ENCODE measurements around the gene ERBB4. TPM values are rescaled to one million over a fixed set of nuclear protein-coding genes. Genes with fewer than 3 reads are reported as not detected.

ERBB4 gene
- polyA plus RNA-seq, 1 experiment, result not detected

DNA sequence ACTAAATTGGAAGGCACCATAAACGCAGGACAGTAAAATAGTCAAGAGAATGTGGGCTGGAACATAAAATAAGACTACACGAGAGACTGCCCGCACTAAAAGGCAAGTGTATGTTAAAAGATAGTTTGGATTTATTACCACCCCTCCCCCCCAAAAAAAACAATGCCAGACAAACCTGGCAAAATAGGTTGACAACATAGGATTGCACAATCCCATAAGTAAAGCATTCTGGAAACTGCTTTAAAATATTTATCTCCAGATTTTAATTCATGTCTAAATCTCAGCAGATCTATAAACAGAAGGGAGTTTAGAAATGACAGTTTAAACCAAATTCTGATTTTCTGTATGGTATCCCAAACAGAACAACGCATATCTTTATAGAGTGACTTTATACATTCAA is 455.1 kb downstream of the ERBB4 start:
- ChIA-PET POLR2A (no interaction called here), CTCF (no interaction called here)
- Histone ChIP-seq H3K9me3 (ENCODE audit: control insufficient read depth, insufficient read depth, low read length) (no peaks in the 10 kb centered on the region), H3K4me3 (ENCODE audit: low read depth, low read length) (no peak overlapping the region), H3K27me3 (ENCODE audit: control insufficient read depth, insufficient read depth, low read length) (no peaks in the 10 kb centered on the region), H3K27ac (ENCODE audit: low read depth, low read length) (no peak overlapping the region)
- DNase-seq (ENCODE audit: low read depth, low spot score), result no peak
- TF ChIP-seq, protein P1, sequence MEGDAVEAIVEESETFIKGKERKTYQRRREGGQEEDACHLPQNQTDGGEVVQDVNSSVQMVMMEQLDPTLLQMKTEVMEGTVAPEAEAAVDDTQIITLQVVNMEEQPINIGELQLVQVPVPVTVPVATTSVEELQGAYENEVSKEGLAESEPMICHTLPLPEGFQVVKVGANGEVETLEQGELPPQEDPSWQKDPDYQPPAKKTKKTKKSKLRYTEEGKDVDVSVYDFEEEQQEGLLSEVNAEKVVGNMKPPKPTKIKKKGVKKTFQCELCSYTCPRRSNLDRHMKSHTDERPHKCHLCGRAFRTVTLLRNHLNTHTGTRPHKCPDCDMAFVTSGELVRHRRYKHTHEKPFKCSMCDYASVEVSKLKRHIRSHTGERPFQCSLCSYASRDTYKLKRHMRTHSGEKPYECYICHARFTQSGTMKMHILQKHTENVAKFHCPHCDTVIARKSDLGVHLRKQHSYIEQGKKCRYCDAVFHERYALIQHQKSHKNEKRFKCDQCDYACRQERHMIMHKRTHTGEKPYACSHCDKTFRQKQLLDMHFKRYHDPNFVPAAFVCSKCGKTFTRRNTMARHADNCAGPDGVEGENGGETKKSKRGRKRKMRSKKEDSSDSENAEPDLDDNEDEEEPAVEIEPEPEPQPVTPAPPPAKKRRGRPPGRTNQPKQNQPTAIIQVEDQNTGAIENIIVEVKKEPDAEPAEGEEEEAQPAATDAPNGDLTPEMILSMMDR (IDR thresholded peaks at IDR 0.05; ENCODE audit: low read depth, low read length), result no peak

DNA sequence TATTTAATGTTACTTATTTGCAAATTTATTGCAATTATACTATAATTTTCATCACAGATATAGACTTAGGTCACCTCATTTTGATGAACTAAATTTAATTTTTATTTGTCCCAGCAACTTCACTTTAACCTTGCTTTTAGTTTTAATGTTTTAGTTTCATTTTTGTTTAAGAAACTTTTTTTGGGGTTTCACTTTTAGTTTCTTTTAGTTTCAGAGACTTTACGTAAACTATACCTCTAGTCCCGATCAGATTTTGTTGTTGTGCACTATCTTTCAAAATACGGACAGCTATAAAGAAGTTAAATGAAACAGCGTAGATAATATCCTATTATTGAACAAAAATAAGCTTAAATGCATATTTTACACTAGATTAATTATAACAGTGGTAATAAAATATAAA is 460.5 kb downstream of the ERBB4 start:
- Histone ChIP-seq H3K27me3 (ENCODE audit: control insufficient read depth, insufficient read depth, low read length) (no peaks in the 10 kb centered on the region), H3K4me3 (ENCODE audit: low read depth, low read length) (no peak overlapping the region), H3K27ac (ENCODE audit: low read depth, low read length) (no peak overlapping the region), H3K9me3 (ENCODE audit: control insufficient read depth, insufficient read depth, low read length) (no peaks in the 10 kb centered on the region)
- TF ChIP-seq, protein P1 (IDR thresholded peaks at IDR 0.05; ENCODE audit: low read depth, low read length), result no peak
- POLR2A ChIA-PET, result no interaction called here
- DNase-seq (ENCODE audit: low read depth, low spot score), result no peak
- CTCF ChIA-PET, result no interaction called here

DNA sequence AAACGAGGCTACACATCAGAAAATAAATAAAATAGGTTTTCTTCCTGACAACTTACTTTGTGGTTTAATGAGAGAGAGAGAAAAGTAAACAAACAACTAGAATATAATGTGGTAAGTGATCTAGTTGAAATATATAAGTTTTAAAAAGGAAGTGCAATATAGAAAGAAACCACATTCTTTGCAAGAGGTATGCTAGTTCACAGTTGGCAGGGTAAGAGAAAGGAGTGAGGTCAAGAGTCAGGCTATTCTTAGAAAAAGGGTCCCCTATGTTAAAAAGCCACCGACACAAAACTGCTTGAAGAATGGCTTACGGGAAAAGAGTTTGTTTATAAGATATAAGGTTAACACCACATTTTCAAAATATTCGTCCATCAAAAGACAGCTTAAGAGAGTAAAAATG is 462.1 kb downstream of the ERBB4 start:
- POLR2A ChIA-PET, result no interaction called here
- DNase-seq (ENCODE audit: low read depth, low spot score), result no peak
- Histone ChIP-seq H3K4me3 (ENCODE audit: low read depth, low read length) (no peak overlapping the region), H3K9me3 (ENCODE audit: control insufficient read depth, insufficient read depth, low read length) (no peaks in the 10 kb centered on the region), H3K27ac (ENCODE audit: low read depth, low read length) (no peak overlapping the region), H3K27me3 (ENCODE audit: control insufficient read depth, insufficient read depth, low read length) (no peaks in the 10 kb centered on the region)
- TF ChIP-seq, protein P1 (IDR thresholded peaks at IDR 0.05; ENCODE audit: low read depth, low read length), result no peak
- CTCF ChIA-PET, result no interaction called here

DNA sequence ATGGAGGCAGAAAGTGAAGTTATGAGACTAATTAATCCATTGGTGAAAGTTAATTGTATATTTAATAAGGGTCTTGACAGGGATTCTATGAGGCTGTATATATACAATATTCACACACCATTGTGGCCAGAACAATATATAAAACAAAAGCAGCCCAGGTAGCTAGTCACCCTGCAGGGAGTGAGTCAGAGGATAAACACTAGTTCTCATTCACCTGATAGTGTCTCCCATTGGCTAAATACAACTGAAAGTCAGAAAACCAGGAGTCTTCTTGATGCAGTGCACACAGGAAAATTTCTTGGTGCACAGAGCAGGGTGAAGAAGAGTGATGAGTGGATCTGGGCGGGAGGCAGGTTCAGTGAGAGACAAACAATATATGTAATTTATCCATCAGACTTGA is 465.2 kb downstream of the ERBB4 start:
- no peak overlapping the region for H3K4me3 ChIP-seq (ENCODE audit: low read depth, low read length)
- H3K27ac ChIP-seq (ENCODE audit: low read depth, low read length), result no peak overlapping the region
- CTCF ChIA-PET, result no interaction called here
- no peak for DNase-seq (ENCODE audit: low read depth, low spot score)
- no peaks in the 10 kb centered on the region for H3K9me3 ChIP-seq (ENCODE audit: control insufficient read depth, insufficient read depth, low read length)
- POLR2A ChIA-PET, result no interaction called here
- TF ChIP-seq, protein P1 (IDR thresholded peaks at IDR 0.05; ENCODE audit: low read depth, low read length), result no peak
- no peaks in the 10 kb centered on the region for H3K27me3 ChIP-seq (ENCODE audit: control insufficient read depth, insufficient read depth, low read length)

DNA sequence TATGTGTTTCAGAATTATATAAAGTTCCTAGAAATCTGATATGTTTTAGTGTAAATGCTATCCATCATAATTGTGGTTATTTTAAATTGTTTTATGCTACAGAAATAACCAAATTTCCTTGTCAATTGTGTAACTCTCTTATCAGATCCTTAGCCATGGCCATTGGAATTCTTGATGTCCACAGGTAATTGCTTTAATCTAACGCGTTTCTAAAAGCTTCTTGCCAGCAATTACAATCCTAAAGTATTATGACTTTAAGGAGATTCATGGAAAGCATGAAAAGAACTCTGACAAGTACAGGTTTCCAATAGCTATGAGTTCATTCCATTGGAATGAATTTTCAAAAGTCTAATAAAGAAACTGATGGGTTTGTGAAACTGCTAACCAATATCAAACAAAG is 472.1 kb downstream of the ERBB4 start:
- Histone ChIP-seq H3K27me3 (ENCODE audit: control insufficient read depth, insufficient read depth, low read length) (no peaks in the 10 kb centered on the region), H3K4me3 (ENCODE audit: low read depth, low read length) (no peak overlapping the region), H3K9me3 (ENCODE audit: control insufficient read depth, insufficient read depth, low read length) (no peaks in the 10 kb centered on the region), H3K27ac (ENCODE audit: low read depth, low read length) (no peak overlapping the region)
- CTCF ChIA-PET, result no interaction called here
- DNase-seq (ENCODE audit: low read depth, low spot score), result no peak
- POLR2A ChIA-PET, result no interaction called here
- TF ChIP-seq, protein P1 (IDR thresholded peaks at IDR 0.05; ENCODE audit: low read depth, low read length), result no peak
